Keratinocyte (primary cell): Measurements from ENCODE around the gene HS3ST3A1. TPM values are rescaled to one million over a fixed set of nuclear protein-coding genes. Genes with fewer than 3 reads are reported as not detected.

Experiments used
- DNase-seq: peaks from one replicate; pipeline ENCODE4 v3.0.0-alpha.2; 2011; ENCODE audit warnings: low read depth, missing footprints, low spot score
- FAIRE-seq: peaks from 2 replicates; lab custom pipeline; 2011; peaks lifted over from hg19 to GRCh38; lab: Jason Lieb, UNC
- H2AFZ ChIP-seq: 2 replicates; pipeline ENCODE4 v1.6.0; 2012; ENCODE audit warnings: low read length, control low read depth, inconsistent platforms; ENCODE audit not compliant: control insufficient read depth
- H3K27ac ChIP-seq: 2 replicates; pipeline ENCODE4 v1.5.1; 2011; ENCODE audit warnings: low read length; ENCODE audit not compliant: control insufficient read depth, insufficient read depth
- H3K27me3 ChIP-seq: 3 replicates; pipeline ENCODE4 v1.6.0; 2011; ENCODE audit warnings: low read length; ENCODE audit not compliant: control insufficient read depth, insufficient read depth; ENCODE audit errors: extremely low read depth
- H3K36me3 ChIP-seq, 2 experiments: 2 replicates in 1 of 2; 3 replicates in 1 of 2; pipeline ENCODE4 v1.5.1; 2011; ENCODE audit warnings: low read length in 2 of 2, mild to moderate bottlenecking in 1 of 2; ENCODE audit not compliant: control insufficient read depth in 2 of 2, insufficient read depth in 2 of 2; ENCODE audit errors: extremely low read depth in 1 of 2
- H3K4me1 ChIP-seq: 3 replicates; pipeline ENCODE4 v1.5.1; 2011; ENCODE audit warnings: low read length; ENCODE audit not compliant: control insufficient read depth, insufficient read depth; ENCODE audit errors: extremely low read depth
- H3K4me2 ChIP-seq: 3 replicates; pipeline ENCODE4 v1.6.0; 2011; ENCODE audit warnings: low read depth, low read length; ENCODE audit not compliant: control insufficient read depth, insufficient read depth; ENCODE audit errors: extremely low read depth
- H3K4me3 ChIP-seq, 3 experiments: fragments of 200-600 bp in 1 of 3; sonication (generic) in 1 of 3; 2 replicates in 2 of 3; 3 replicates in 1 of 3; pipeline ENCODE4 v1.5.1; 2011 to 2016; ENCODE audit warnings: low read length in 3 of 3, mild to moderate bottlenecking in 3 of 3, control low read depth in 2 of 3, inconsistent platforms in 1 of 3, low read depth in 1 of 3, mixed read lengths in 1 of 3, mixed run types in 1 of 3, moderate library complexity in 1 of 3; ENCODE audit not compliant: control insufficient read depth in 2 of 3, insufficient read depth in 2 of 3; ENCODE audit errors: extremely low read depth in 1 of 3
- H3K79me2 ChIP-seq: 2 replicates; pipeline ENCODE4 v1.6.0; 2012; ENCODE audit warnings: low read length; ENCODE audit not compliant: control insufficient read depth, insufficient read depth
- H3K9ac ChIP-seq: 3 replicates; pipeline ENCODE4 v1.6.0; 2011; ENCODE audit warnings: low read length; ENCODE audit not compliant: control insufficient read depth, insufficient read depth; ENCODE audit errors: extremely low read depth
- H3K9me1 ChIP-seq: 3 replicates; pipeline ENCODE4 v1.6.0; 2011; ENCODE audit warnings: low read length; ENCODE audit not compliant: control insufficient read depth, insufficient read depth; ENCODE audit errors: extremely low read depth
- H3K9me3 ChIP-seq: 2 replicates; pipeline ENCODE4 v1.5.1; 2012; ENCODE audit warnings: low read depth, low read length; ENCODE audit not compliant: control insufficient read depth
- H4K20me1 ChIP-seq: 3 replicates; pipeline ENCODE4 v1.6.0; 2011; ENCODE audit warnings: low read length; ENCODE audit not compliant: control insufficient read depth, insufficient read depth; ENCODE audit errors: extremely low read depth
- CTCF ChIP-seq, 3 experiments: IDR thresholded peaks in 1 of 3; conservative IDR thresholded peaks in 1 of 3; optimal IDR thresholded peaks in 1 of 3; 2 replicates in 2 of 3; 3 replicates in 1 of 3; pipeline versions ENCODE3 to v1.5.1; 2011; ENCODE audit warnings: low read length in 3 of 3, mild to moderate bottlenecking in 3 of 3, moderate library complexity in 2 of 3, control low read depth in 1 of 3, inconsistent platforms in 1 of 3; ENCODE audit not compliant: insufficient read depth in 2 of 3; ENCODE audit errors: extremely low read depth in 1 of 3
- EZH2 ChIP-seq: IDR thresholded peaks from one replicate; pipeline ENCODE4 v1.6.1; 2012; ENCODE audit warnings: inconsistent platforms, mild to moderate bottlenecking, low read length, moderate library complexity
- dilution Hi-C: fragments of 300-500 bp; cut with MboI; formaldehyde crosslinking; loops from one replicate; pipeline ENCODE4 v1.7.0; 2020; ENCODE audit warnings: low sequenced_read_pairs; ENCODE audit not compliant: extremely low pct_ligation_motif_present
- polyA plus RNA-seq, 5 experiments: library from polyadenylated mRNA; depleted of rRNA in 3 of 5; stranded (reverse) in 3 of 5; stranded (forward) in 1 of 5; unstranded in 1 of 5; fragments of >200 nt; gene quantifications; 1 replicate in 1 of 5; 2 replicates in 3 of 5; 3 replicates in 1 of 5; pipeline versions ENCODE4 v1.2.1 to v1.2.3, GENCODE V29; 2011 to 2012; ENCODE audit warnings: missing spikeins in 2 of 5, low read depth in 1 of 5, low replicate concordance in 1 of 5
- small RNA-seq, 3 experiments: library from RNA; depleted of rRNA; stranded (forward); fragments of <200 nt; gene quantifications; one replicate each; pipeline ENCODE3, GENCODE V24; 2012; ENCODE audit warnings: low read depth in 3 of 3, low replicate concordance in 1 of 3; ENCODE audit not compliant: insufficient read length in 3 of 3

HS3ST3A1 gene
- polyA plus RNA-seq, 1 donor (not counting 4 experiments of a cell fraction or from before 2014, with no cell fraction given), result 0.04 TPM

- dilution Hi-C loops, result no loop called here
- H3K79me2 ChIP-seq, result no peaks in the 10 kb centered on the region
- no peaks in the 10 kb centered on the region for H3K27me3 ChIP-seq
- H3K9me1 ChIP-seq, result no peaks in the 10 kb centered on the region
- H4K20me1 ChIP-seq, result no peaks in the 10 kb centered on the region
- H3K9ac ChIP-seq, result no peak overlapping the region
- TF ChIP-seq CTCF (optimal IDR thresholded peaks at IDR 0.05 in 1 of 3, IDR thresholded peaks at IDR 0.05 in 1 of 3, conservative IDR thresholded peaks at IDR 0.05 in 1 of 3; ENCODE audit: extremely low read depth in 1 of 3, insufficient read depth in 2 of 3, low read length in 3 of 3), result no peak
- no peak for TF ChIP-seq EZH2
- no peak overlapping the region for H3K4me3 ChIP-seq
- H3K4me2 ChIP-seq, result no peak overlapping the region
- H3K4me1 ChIP-seq, result no peaks in the 10 kb centered on the region
- no peaks in the 10 kb centered on the region for H3K9me3 ChIP-seq
- no peaks in the 10 kb centered on the region for H3K36me3 ChIP-seq
- FAIRE-seq (no peak), DNase-seq (no peak)
- no peak overlapping the region for H2AFZ ChIP-seq
- no peak overlapping the region for H3K27ac ChIP-seq
Observed at GRCh38 chr17:13460261-13461000, 141.3 kb downstream of the HS3ST3A1 start.

- Histone ChIP-seq H3K9me1 (no peaks in the 10 kb centered on the region), H3K36me3 (no peaks in the 10 kb centered on the region), H3K9me3 (no peaks in the 10 kb centered on the region), H3K27ac (no peak overlapping the region), H3K4me1 (no peaks in the 10 kb centered on the region), H3K4me2 (no peak overlapping the region), H3K9ac (no peak overlapping the region), H3K27me3 (no peaks in the 10 kb centered on the region), H4K20me1 (no peaks in the 10 kb centered on the region), H3K4me3 (no peak overlapping the region), H2AFZ (no peak overlapping the region), H3K79me2 (no peaks in the 10 kb centered on the region)
- TF ChIP-seq CTCF (optimal IDR thresholded peaks at IDR 0.05 in 1 of 3, IDR thresholded peaks at IDR 0.05 in 1 of 3, conservative IDR thresholded peaks at IDR 0.05 in 1 of 3; ENCODE audit: extremely low read depth in 1 of 3, insufficient read depth in 2 of 3, low read length in 3 of 3), result no peak
- no peak for TF ChIP-seq EZH2
- DNase-seq, result no peak
- dilution Hi-C loops, result no loop called here
- no peak for FAIRE-seq
Observed at GRCh38 chr17:13457783-13458182, 143.9 kb downstream of the HS3ST3A1 start.

Small RNA genes lying within 50 kb of the gene (small RNA-seq; reads per million reads assigned to genes)
- gene MIR548H3, result 0 reads per million in 3 experiments
